Lower lobe of right lung (tissue), 2 donors: ENCODE data around the gene DNAJC25. TPM values are rescaled to one million over a fixed set of nuclear protein-coding genes. Genes with fewer than 3 reads are reported as not detected.

Source experiments
- ATAC-seq, 2 donors: fragments of 200-7000 bp; cut with Tn5 transposase; one replicate each; pipeline ENCODE4 v1.9.1; 2020 to 2022; ENCODE audit warnings: mild to moderate bottlenecking in 2 of 2, moderate library complexity in 2 of 2
- DNase-seq: peaks from one replicate; pipeline ENCODE4 v3.0.0-alpha.2; 2020
- H3K27ac ChIP-seq: fragments of 200-600 bp; one replicate; pipeline ENCODE4 v1.8.0; 2022
- H3K27me3 ChIP-seq: fragments of 200-600 bp; one replicate; pipeline ENCODE4 v1.8.0; 2022; ENCODE audit warnings: low read depth
- H3K36me3 ChIP-seq: fragments of 200-600 bp; one replicate; pipeline ENCODE4 v1.8.0; 2022; ENCODE audit warnings: mild to moderate bottlenecking
- H3K4me1 ChIP-seq: fragments of 200-600 bp; one replicate; pipeline ENCODE4 v1.8.0; 2022
- H3K4me3 ChIP-seq: fragments of 200-600 bp; one replicate; pipeline ENCODE4 v1.8.0; 2022; ENCODE audit warnings: mild to moderate bottlenecking
- H3K9me3 ChIP-seq: fragments of 200-600 bp; one replicate; pipeline ENCODE4 v1.8.0; 2022
- intact Hi-C: fragments of 100-400 bp; cut with DNase I; formaldehyde crosslinking; loops from one replicate; pipeline ENCODE4 v1.11.0; 2022
- total RNA-seq: library from RNA; stranded (reverse); fragmentation: NEBNext Ultra II Directional; extraction: Animal tissue kit (Norgen Biotek cat#: 25700); gene quantifications from one replicate; pipeline ENCODE4 v1.2.1, GENCODE V29; 2021
- TF ChIP-seq, protein P1 (sequence below): fragments of 200-600 bp; IDR thresholded peaks from one replicate; pipeline ENCODE4 v1.8.0; 2022; ENCODE audit warnings: antibody characterized with exemption, mild to moderate bottlenecking
- donor health status: DM: no; HTN: yes; CAD: no; lungs with severe emphysema.

The DNAJC25 gene
- total RNA-seq, 1 donor from 2014 or later, result 4.7 TPM

DNA sequence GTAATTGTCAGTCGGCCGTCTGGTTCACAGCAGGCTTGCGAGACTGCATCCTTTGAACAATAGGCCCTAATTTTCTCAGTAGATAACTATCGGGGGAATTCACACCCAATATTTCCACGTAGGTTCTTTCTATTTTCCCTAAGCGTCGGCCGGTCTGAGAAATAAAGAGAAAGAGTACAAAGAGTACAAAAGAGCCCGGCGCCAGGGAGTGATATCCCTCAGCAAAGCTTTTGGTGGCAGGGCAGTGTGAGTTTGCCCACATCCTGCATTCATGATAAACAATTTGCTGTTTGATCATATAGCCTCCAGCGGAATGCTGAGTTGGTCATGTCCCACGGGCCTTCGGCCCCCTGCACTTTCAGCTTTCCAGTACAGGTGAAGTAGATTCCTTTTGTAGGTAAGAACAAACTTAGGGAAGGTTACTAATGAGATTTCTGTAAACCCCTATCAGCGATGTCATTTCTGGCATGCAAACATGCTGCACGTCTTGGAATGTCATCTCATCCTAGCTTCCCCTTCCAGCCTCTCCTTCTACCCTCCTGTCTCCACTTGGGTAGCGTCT is 27.0 kb upstream of the DNAJC25 start:
- H3K36me3 ChIP-seq, result no peaks in the 10 kb centered on the region
- no peak overlapping the region for H3K4me3 ChIP-seq
- no peaks in the 10 kb centered on the region for H3K27me3 ChIP-seq
- H3K4me1 ChIP-seq, result peaks cover 4% of the 10 kb centered on the region
- H3K9me3 ChIP-seq, result no peaks in the 10 kb centered on the region
- H3K27ac ChIP-seq, result no peak overlapping the region
- DNase-seq (no peak), ATAC-seq (no peak)
- intact Hi-C loops, result no loop called here
- TF ChIP-seq, protein P1, sequence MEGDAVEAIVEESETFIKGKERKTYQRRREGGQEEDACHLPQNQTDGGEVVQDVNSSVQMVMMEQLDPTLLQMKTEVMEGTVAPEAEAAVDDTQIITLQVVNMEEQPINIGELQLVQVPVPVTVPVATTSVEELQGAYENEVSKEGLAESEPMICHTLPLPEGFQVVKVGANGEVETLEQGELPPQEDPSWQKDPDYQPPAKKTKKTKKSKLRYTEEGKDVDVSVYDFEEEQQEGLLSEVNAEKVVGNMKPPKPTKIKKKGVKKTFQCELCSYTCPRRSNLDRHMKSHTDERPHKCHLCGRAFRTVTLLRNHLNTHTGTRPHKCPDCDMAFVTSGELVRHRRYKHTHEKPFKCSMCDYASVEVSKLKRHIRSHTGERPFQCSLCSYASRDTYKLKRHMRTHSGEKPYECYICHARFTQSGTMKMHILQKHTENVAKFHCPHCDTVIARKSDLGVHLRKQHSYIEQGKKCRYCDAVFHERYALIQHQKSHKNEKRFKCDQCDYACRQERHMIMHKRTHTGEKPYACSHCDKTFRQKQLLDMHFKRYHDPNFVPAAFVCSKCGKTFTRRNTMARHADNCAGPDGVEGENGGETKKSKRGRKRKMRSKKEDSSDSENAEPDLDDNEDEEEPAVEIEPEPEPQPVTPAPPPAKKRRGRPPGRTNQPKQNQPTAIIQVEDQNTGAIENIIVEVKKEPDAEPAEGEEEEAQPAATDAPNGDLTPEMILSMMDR, result no peak

DNA sequence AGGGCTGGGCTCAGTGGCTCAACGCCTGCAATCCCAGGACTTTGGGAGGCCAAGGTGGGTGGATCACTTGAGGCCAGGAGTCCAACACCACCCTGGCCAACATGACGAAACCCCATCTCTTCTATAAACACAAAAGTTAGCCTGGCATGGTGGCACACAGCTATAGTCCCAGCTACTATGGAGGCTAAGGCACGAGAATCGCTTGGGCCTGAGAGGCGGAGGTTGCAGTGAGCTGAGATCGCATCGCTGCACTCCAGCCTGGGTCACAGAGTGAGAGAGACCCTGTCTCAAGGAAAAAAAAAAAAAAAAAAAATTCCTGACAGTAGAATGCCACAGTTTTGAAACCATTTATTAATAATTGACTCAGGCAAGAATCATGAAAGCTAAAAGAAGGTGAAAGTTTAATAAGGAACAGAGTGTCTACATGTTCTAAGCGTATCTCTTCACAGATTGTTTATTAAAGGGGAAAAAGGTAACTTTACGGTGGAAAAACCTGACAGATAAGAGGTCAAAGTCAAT is 26.0 kb upstream of the DNAJC25 start:
- no peak for DNase-seq
- H3K36me3 ChIP-seq, result no peaks in the 10 kb centered on the region
- H3K9me3 ChIP-seq, result no peaks in the 10 kb centered on the region
- TF ChIP-seq, protein P1, result no peak
- intact Hi-C loops, result no loop called here
- peaks cover under 1% of the 10 kb centered on the region for H3K4me1 ChIP-seq
- H3K27ac ChIP-seq, result no peak overlapping the region
- H3K27me3 ChIP-seq, result peaks cover 6% of the 10 kb centered on the region
- no peak overlapping the region for H3K4me3 ChIP-seq
- ATAC-seq, result no peak

DNA sequence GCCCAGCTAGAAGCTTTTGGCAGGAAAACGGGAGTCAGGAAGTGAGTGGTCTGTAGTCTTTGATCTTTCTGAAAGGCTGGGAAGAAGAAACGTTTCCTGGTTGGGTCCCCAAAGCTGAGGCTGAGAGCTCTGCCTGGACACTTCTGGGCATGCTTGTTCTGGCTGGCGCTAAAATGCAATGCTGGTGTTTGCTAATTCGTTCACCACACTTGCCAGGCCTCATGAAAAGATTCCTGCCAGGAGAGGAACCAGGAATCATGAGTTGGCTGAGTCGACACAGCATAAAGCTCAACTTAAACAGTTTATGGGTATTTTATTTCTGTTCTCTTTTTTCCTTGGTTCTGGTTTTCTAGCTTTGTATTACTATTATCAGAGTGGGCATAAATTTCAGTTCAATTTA is 21.0 kb upstream of the DNAJC25 start:
- H3K4me3 ChIP-seq, result no peak overlapping the region
- peaks cover 7% of the 10 kb centered on the region for H3K27me3 ChIP-seq
- DNase-seq (no peak), ATAC-seq (no peak)
- H3K4me1 ChIP-seq, result no peaks in the 10 kb centered on the region
- H3K36me3 ChIP-seq, result no peaks in the 10 kb centered on the region
- TF ChIP-seq, protein P1, result no peak
- H3K9me3 ChIP-seq, result no peaks in the 10 kb centered on the region
- intact Hi-C loops, result no loop called here
- H3K27ac ChIP-seq, result no peak overlapping the region

DNA sequence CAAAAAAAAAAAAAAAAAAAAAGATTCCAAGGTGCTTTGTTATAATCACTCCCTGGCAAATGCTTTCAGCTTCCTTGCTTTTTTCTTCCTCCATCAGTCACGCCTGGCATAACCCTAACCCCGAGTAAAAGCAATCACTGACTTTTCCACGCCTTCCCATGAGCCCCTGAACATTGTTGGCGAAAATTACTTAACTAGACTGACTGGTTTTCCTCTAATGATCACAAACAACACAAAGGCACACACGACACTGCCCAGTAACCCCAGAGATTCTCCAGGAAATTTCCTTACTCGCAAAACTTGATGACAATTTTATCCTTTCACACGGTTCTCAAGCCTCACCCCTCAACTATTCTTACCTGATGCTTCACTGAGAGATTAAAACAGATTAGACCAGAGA is 20.3 kb upstream of the DNAJC25 start:
- Histone ChIP-seq H3K36me3 (no peaks in the 10 kb centered on the region), H3K9me3 (no peaks in the 10 kb centered on the region), H3K27ac (no peak overlapping the region), H3K4me3 (no peak overlapping the region), H3K4me1 (no peaks in the 10 kb centered on the region), H3K27me3 (peaks cover 7% of the 10 kb centered on the region)
- TF ChIP-seq, protein P1, result no peak
- ATAC-seq (no peak), DNase-seq (no peak)
- intact Hi-C loops, result no loop called here

DNA sequence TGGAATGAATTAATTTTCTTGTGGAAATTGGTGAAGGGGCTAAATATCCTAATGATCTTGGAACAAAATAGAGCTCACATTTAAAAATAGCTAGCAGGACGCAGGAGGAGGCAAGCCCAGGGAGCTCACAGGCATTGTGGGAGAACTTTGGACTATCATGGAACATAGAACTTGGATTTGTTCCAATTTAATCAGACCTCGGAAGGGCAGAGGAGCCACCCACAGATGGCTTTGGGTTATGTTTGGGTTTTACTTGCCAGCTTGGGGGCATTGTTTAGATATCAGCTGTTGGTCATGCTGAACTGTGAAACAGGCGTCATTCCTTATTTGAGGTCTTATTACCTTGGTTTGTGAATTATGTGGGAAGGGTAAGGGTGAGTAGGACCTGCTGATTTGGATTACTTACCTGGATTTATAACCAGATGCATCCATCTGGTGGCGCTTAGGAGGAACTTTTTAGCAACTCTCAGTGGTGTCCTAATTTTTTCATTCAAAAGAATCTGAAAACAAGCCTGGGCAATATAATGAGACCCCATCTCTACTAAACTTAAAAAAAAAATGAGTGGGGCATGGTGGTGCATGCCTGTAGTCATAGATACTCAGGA is 17.6 kb upstream of the DNAJC25 start:
- Histone ChIP-seq H3K4me1 (no peaks in the 10 kb centered on the region), H3K36me3 (no peaks in the 10 kb centered on the region), H3K27ac (no peak overlapping the region), H3K9me3 (no peaks in the 10 kb centered on the region), H3K4me3 (no peak overlapping the region), H3K27me3 (peaks cover 7% of the 10 kb centered on the region)
- intact Hi-C loops, result no loop called here
- TF ChIP-seq, protein P1, result no peak
- no peak for ATAC-seq
- no peak for DNase-seq
